Measurements from ENCODE around the gene MTMR1.

GRCh38 chrX:150702966-150703694, 9.9 kb downstream of the MTMR1 start:
- no peak for TF ChIP-seq FOXP2 (optimal IDR thresholded peaks at IDR 0.05; ENCODE audit: borderline replicate concordance, extremely low read depth, extremely low read length, insufficient read depth)
- TF ChIP-seq, protein P1, sequence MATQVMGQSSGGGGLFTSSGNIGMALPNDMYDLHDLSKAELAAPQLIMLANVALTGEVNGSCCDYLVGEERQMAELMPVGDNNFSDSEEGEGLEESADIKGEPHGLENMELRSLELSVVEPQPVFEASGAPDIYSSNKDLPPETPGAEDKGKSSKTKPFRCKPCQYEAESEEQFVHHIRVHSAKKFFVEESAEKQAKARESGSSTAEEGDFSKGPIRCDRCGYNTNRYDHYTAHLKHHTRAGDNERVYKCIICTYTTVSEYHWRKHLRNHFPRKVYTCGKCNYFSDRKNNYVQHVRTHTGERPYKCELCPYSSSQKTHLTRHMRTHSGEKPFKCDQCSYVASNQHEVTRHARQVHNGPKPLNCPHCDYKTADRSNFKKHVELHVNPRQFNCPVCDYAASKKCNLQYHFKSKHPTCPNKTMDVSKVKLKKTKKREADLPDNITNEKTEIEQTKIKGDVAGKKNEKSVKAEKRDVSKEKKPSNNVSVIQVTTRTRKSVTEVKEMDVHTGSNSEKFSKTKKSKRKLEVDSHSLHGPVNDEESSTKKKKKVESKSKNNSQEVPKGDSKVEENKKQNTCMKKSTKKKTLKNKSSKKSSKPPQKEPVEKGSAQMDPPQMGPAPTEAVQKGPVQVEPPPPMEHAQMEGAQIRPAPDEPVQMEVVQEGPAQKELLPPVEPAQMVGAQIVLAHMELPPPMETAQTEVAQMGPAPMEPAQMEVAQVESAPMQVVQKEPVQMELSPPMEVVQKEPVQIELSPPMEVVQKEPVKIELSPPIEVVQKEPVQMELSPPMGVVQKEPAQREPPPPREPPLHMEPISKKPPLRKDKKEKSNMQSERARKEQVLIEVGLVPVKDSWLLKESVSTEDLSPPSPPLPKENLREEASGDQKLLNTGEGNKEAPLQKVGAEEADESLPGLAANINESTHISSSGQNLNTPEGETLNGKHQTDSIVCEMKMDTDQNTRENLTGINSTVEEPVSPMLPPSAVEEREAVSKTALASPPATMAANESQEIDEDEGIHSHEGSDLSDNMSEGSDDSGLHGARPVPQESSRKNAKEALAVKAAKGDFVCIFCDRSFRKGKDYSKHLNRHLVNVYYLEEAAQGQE (IDR thresholded peaks at IDR 0.05; ENCODE audit: insufficient read depth in 1 of 2, low read depth in 2 of 2, low read length in 2 of 2), result no peak
- TF ChIP-seq POLR2AphosphoS5 (IDR thresholded peaks at IDR 0.05; ENCODE audit: low read depth, low read length), result no peak
- no peak for TF ChIP-seq TAF1 (IDR thresholded peaks at IDR 0.05; ENCODE audit: borderline replicate concordance, insufficient read depth, low read length)
- no peak for TF ChIP-seq SIN3A (IDR thresholded peaks at IDR 0.05; ENCODE audit: borderline replicate concordance, insufficient read depth, low read length)
